H1 (cell line): ENCODE results near the gene SPIRE1. TPM values are rescaled to one million over a fixed set of nuclear protein-coding genes. Genes with fewer than 3 reads are reported as not detected.

Source experiments
- CTCF ChIA-PET: fragments of 300-600 bp; sonication (Branson Sonifier 250); formaldehyde crosslinking; loops from one replicate; lab custom pipeline; 2021; ENCODE audit not compliant: partially characterized antibody; lab: Charles Lee
- POLR2A ChIA-PET: fragments of 300-600 bp; sonication (Branson Sonifier 250); formaldehyde crosslinking; loops from one replicate; lab custom pipeline; 2021; ENCODE audit warnings: inconsistent platforms; ENCODE audit not compliant: partially characterized antibody; lab: Charles Lee
- DNase-seq, 2 experiments: peaks; one replicate each; pipeline versions ENCODE4 v3.0.0 to v3.0.0-alpha.2; 2010 to 2022; ENCODE audit warnings: low spot score in 2 of 2, low read depth in 1 of 2, mixed read lengths in 1 of 2
- FAIRE-seq: peaks from 2 replicates; lab custom pipeline; 2011; peaks lifted over from hg19 to GRCh38; lab: Jason Lieb, UNC
- H2AFZ ChIP-seq: 2 replicates; pipeline ENCODE4 v1.8.1; 2012; ENCODE audit warnings: low read length, inconsistent platforms
- H2AK5ac ChIP-seq: 2 replicates; pipeline ENCODE4 v1.6.1; 2013; ENCODE audit warnings: low read depth, low read length
- H2BK120ac ChIP-seq: replicated peaks from 2 replicates; pipeline ENCODE3; 2013; ENCODE audit warnings: low read depth, low read length, inconsistent platforms
- H2BK12ac ChIP-seq: 2 replicates; pipeline ENCODE4 v1.6.1; 2013; ENCODE audit warnings: low read depth, low read length
- H2BK15ac ChIP-seq: 2 replicates; pipeline ENCODE4 v1.6.1; 2013; ENCODE audit warnings: low read length
- H2BK20ac ChIP-seq: 2 replicates; pipeline ENCODE4 v1.6.1; 2013; ENCODE audit warnings: low read length
- H2BK5ac ChIP-seq: 2 replicates; pipeline ENCODE4 v1.6.1; 2013; ENCODE audit warnings: low read depth, low read length
- H3K14ac ChIP-seq: 2 replicates; pipeline ENCODE4 v1.6.1; 2013; ENCODE audit warnings: inconsistent platforms; ENCODE audit not compliant: insufficient read length
- H3K18ac ChIP-seq: 2 replicates; pipeline ENCODE4 v1.6.1; 2013; ENCODE audit warnings: low read length; ENCODE audit errors: extremely low read depth
- H3K23ac ChIP-seq: 2 replicates; pipeline ENCODE4 v1.6.1; 2013; ENCODE audit warnings: inconsistent platforms; ENCODE audit not compliant: insufficient read length
- H3K23me2 ChIP-seq: 2 replicates; pipeline ENCODE4 v1.6.1; 2013; ENCODE audit warnings: low read depth, low read length
- H3K27ac ChIP-seq: 2 replicates; pipeline ENCODE4 v1.6.1; 2011; ENCODE audit warnings: low read depth, low read length, inconsistent platforms
- H3K27me3 ChIP-seq, 4 experiments: replicated peaks in 1 of 4; 1 replicate in 1 of 4; 2 replicates in 3 of 4; pipeline versions ENCODE4 v1.6.1 to v1.8.1; 2011 to 2013; ENCODE audit warnings: low read length in 3 of 4, mild to moderate bottlenecking in 3 of 4, inconsistent platforms in 2 of 4, mixed read lengths in 2 of 4, moderate library complexity in 1 of 4; ENCODE audit not compliant: control insufficient read depth in 3 of 4, insufficient read depth in 3 of 4; ENCODE audit errors: extremely low read depth in 1 of 4
- H3K36me3 ChIP-seq, 4 experiments: 2 replicates each; pipeline versions ENCODE4 v1.6.1 to v1.8.1; 2011 to 2013; ENCODE audit warnings: mild to moderate bottlenecking in 4 of 4, low read length in 3 of 4, moderate library complexity in 2 of 4, control low read depth in 1 of 4, inconsistent platforms in 1 of 4; ENCODE audit not compliant: insufficient read depth in 4 of 4, control insufficient read depth in 2 of 4
- H3K4ac ChIP-seq: replicated peaks from 2 replicates; pipeline ENCODE3; 2013; ENCODE audit warnings: low read length, low read depth, mixed read lengths, inconsistent platforms; ENCODE audit not compliant: insufficient read length
- H3K4me1 ChIP-seq, 4 experiments: replicated peaks in 1 of 4; 1 replicate in 1 of 4; 2 replicates in 3 of 4; pipeline versions ENCODE4 v1.6.1 to v1.8.1; 2011 to 2013; ENCODE audit warnings: low read length in 3 of 4, inconsistent platforms in 2 of 4, mixed read lengths in 1 of 4; ENCODE audit not compliant: insufficient read depth in 4 of 4, control insufficient read depth in 3 of 4
- H3K4me2 ChIP-seq, 2 experiments: 2 replicates each; pipeline versions ENCODE4 v1.6.1 to v1.8.1; 2011 to 2013; ENCODE audit warnings: low read depth in 2 of 2, low read length in 2 of 2, control low read depth in 1 of 2, inconsistent platforms in 1 of 2, mild to moderate bottlenecking in 1 of 2; ENCODE audit not compliant: insufficient read depth in 1 of 2
- H3K4me3 ChIP-seq, 4 experiments: fragments of 200-600, 300-600 bp in 1 of 4; sonication (generic), shearing (Covaris generic), sonication (Bioruptor Twin) in 1 of 4; 2 replicates each; pipeline versions ENCODE4 v1.5.1 to v1.8.1; 2011 to 2016; ENCODE audit warnings: low read length in 4 of 4, low read depth in 3 of 4, control low read depth in 2 of 4, inconsistent platforms in 2 of 4, mild to moderate bottlenecking in 2 of 4, mixed read lengths in 1 of 4, moderate library complexity in 1 of 4; ENCODE audit not compliant: insufficient read depth in 2 of 4; ENCODE audit errors: extremely low read depth in 1 of 4
- H3K56ac ChIP-seq: replicated peaks from 2 replicates; pipeline ENCODE3; 2013; ENCODE audit warnings: low read depth, mild to moderate bottlenecking, mixed read lengths, low read length, inconsistent platforms; ENCODE audit not compliant: insufficient read length
- H3K79me1 ChIP-seq: 2 replicates; pipeline ENCODE4 v1.6.1; 2013; ENCODE audit warnings: low read depth, low read length, control low read depth
- H3K79me2 ChIP-seq, 2 experiments: 2 replicates each; pipeline versions ENCODE4 v1.6.1 to v1.8.1; 2012 to 2013; ENCODE audit warnings: low read length in 2 of 2, mild to moderate bottlenecking in 2 of 2, inconsistent platforms in 1 of 2; ENCODE audit not compliant: insufficient read depth in 2 of 2, control insufficient read depth in 1 of 2
- H3K9ac ChIP-seq, 4 experiments: replicated peaks in 1 of 4; 1 replicate in 1 of 4; 2 replicates in 3 of 4; pipeline versions ENCODE4 v1.6.1 to v1.8.1; 2011 to 2013; ENCODE audit warnings: low read depth in 3 of 4, low read length in 3 of 4, control low read depth in 2 of 4, mild to moderate bottlenecking in 2 of 4, moderate library complexity in 2 of 4, inconsistent platforms in 1 of 4; ENCODE audit errors: extremely low read depth in 1 of 4
- H3K9me3 ChIP-seq, 2 experiments: 2 replicates each; pipeline versions ENCODE4 v1.6.1 to v1.8.1; 2012 to 2013; ENCODE audit warnings: mild to moderate bottlenecking in 2 of 2, moderate library complexity in 2 of 2, control low read depth in 1 of 2, inconsistent platforms in 1 of 2, low read depth in 1 of 2, low read length in 1 of 2, mixed read lengths in 1 of 2; ENCODE audit not compliant: insufficient read depth in 2 of 2
- H4K20me1 ChIP-seq, 2 experiments: replicated peaks in 1 of 2; 2 replicates each; pipeline versions ENCODE3 to v1.8.1; 2011 to 2013; ENCODE audit warnings: inconsistent platforms in 2 of 2, low read length in 2 of 2, mild to moderate bottlenecking in 1 of 2; ENCODE audit not compliant: insufficient read depth in 2 of 2, control insufficient read depth in 1 of 2
- H4K5ac ChIP-seq: 2 replicates; pipeline ENCODE4 v1.6.1; 2013; ENCODE audit warnings: low read length, low read depth, mixed read lengths, inconsistent platforms; ENCODE audit not compliant: insufficient read length
- H4K8ac ChIP-seq: 2 replicates; pipeline ENCODE4 v1.8.0; 2013; ENCODE audit warnings: mild to moderate bottlenecking, moderate library complexity, low read length, inconsistent platforms; ENCODE audit not compliant: insufficient read depth; ENCODE audit errors: extremely low read depth
- H4K91ac ChIP-seq: replicated peaks from 2 replicates; pipeline ENCODE3; 2013; ENCODE audit warnings: low read length, mixed read lengths, inconsistent platforms; ENCODE audit not compliant: insufficient read length
- HDAC2 ChIP-seq, 2 experiments: fragments of 300-600 bp in 1 of 2; sonication (generic) in 1 of 2; IDR thresholded peaks; 2 replicates each; pipeline ENCODE4 v1.6.1; 2011 to 2012; ENCODE audit warnings: low read depth in 2 of 2, low read length in 2 of 2, mild to moderate bottlenecking in 2 of 2, moderate library complexity in 2 of 2, borderline replicate concordance in 1 of 2, inconsistent platforms in 1 of 2
- HDAC6 ChIP-seq: IDR thresholded peaks from one replicate; pipeline ENCODE4 v1.7.1; 2012; ENCODE audit warnings: low read depth, mild to moderate bottlenecking, inconsistent platforms, low read length, moderate library complexity
- JUN ChIP-seq: IDR thresholded peaks from 2 replicates; pipeline ENCODE4 v1.6.1; 2011; ENCODE audit warnings: low read depth, mild to moderate bottlenecking, improper control_type of control experiment, low read length
- JUND ChIP-seq: IDR thresholded peaks from 2 replicates; pipeline ENCODE4 v1.6.1; 2011; ENCODE audit warnings: mild to moderate bottlenecking, improper control_type of control experiment, low read length
- NANOG ChIP-seq: IDR thresholded peaks from 2 replicates; pipeline ENCODE4 v1.6.1; 2011; ENCODE audit warnings: low read length, low read depth, mild to moderate bottlenecking, inconsistent platforms; ENCODE audit not compliant: insufficient read depth, poor library complexity, severe bottlenecking
- NRF1 ChIP-seq: IDR thresholded peaks from 2 replicates; pipeline ENCODE4 v1.6.1; 2011; ENCODE audit warnings: mild to moderate bottlenecking, low read depth, low read length, improper control_type of control experiment
- POLR2AphosphoS5 ChIP-seq: IDR thresholded peaks from 2 replicates; pipeline ENCODE4 v1.6.1; 2011; ENCODE audit warnings: low read depth, low read length
- RFX5 ChIP-seq: IDR thresholded peaks from 2 replicates; pipeline ENCODE4 v1.6.1; 2011; ENCODE audit warnings: low read depth, low read length, improper control_type of control experiment, borderline replicate concordance
- SIN3A ChIP-seq, 2 experiments: IDR thresholded peaks in 1 of 2; conservative IDR thresholded peaks in 1 of 2; 2 replicates each; pipeline ENCODE4 v1.6.1; 2011 to 2012; ENCODE audit warnings: low read length in 2 of 2, improper control_type of control experiment in 1 of 2, low read depth in 1 of 2, mild to moderate bottlenecking in 1 of 2
- SP1 ChIP-seq: IDR thresholded peaks from 2 replicates; pipeline ENCODE4 v1.6.1; 2011; ENCODE audit warnings: low read depth, low read length
- SUZ12 ChIP-seq: fragments of 200-600 bp; sonication (generic); IDR thresholded peaks from 2 replicates; pipeline ENCODE4 v1.6.1; 2012; ENCODE audit warnings: mild to moderate bottlenecking, inconsistent platforms, low read length, moderate library complexity, mixed read lengths
- WGBS, 2 experiments: shearing (Covaris generic) in 1 of 2; methylation state at CpG; one replicate each; pipeline versions ENCODE4 v1.1.6 to v1.1.7; 2013 to 2015; ENCODE audit warnings: low lambda C conversion rate in 2 of 2, mixed read lengths in 2 of 2, inconsistent platforms in 1 of 2, low coverage in 1 of 2, missing lambda C conversion rate in 1 of 2; ENCODE audit not compliant: insufficient replicate concordance in 2 of 2, insufficient coverage in 1 of 2, insufficient read length in 1 of 2; ENCODE audit errors: extremely low coverage in 1 of 2, missing lambda C conversion rate in 1 of 2; 5-methylcytosine and 5-hydroxymethylcytosine counted together
- polyA plus RNA-seq, 7 experiments: library from polyadenylated mRNA; depleted of rRNA in 3 of 7; stranded (reverse) in 5 of 7; unstranded in 2 of 7; fragments of >200 nt in 5 of 7; fragments of 200-250 nt in 2 of 7; gene quantifications; 1 replicate in 5 of 7; 2 replicates in 1 of 7; 4 replicates in 1 of 7; pipeline versions ENCODE4 v1.2.1 to v1.2.3, GENCODE V29; 2011 to 2013; ENCODE audit warnings: missing spikeins in 2 of 7, mixed read lengths in 2 of 7
- total RNA-seq: library from RNA; stranded (reverse); fragmentation: NEBNext Ultra II Directional; extraction: Animal tissue kit (Norgen Biotek cat#: 25700); gene quantifications from 2 replicates; pipeline ENCODE4 v1.2.1, GENCODE V29; 2021

The SPIRE1 gene
- total and polyA plus RNA-seq, 2 of the 8 experiments (the other 6 are each of a cell fraction or from before 2014, with no cell fraction given): 6.0 to 21.5 TPM

DNA sequence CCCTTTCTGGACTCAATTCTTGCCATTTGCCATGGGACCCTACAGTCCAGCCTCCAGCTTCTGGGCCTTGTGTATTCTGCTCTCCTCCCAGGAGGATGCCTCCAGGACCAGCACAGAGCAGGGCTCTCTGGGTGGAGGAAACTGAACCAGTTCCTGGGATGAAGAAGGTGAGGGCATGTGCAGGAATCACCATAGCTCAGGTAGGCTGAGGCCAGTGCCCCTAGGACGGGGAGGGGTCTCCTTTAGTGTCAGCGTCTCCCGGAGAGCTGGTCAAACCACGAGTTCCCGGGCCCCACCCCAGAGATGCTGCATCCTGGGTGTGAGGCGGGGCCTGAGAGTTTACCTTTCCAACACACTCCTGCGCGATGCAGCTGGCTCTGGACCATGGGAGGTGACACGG lies 256.0 kb downstream of the SPIRE1 start:
- WGBS, 2 experiments: 83% methylated on average over 9 of the region's 9 CpGs; no CpG with 5 or more reads in 1 of the 2 experiments
- DNase-seq (no peak), FAIRE-seq (no peak)
- H2BK15ac ChIP-seq: no peak overlapping the region
- POLR2A ChIA-PET: interaction anchor here (0.7 to 0.9 kb wide), 2 partner anchors 18 to 25 kb away, joined by 3 read pairs; partner anchors contain the start of gene AFG3L2
- H3K23ac ChIP-seq: no peak overlapping the region
- no peak overlapping the region for H3K56ac ChIP-seq
- no peaks in the 10 kb centered on the region; the same call in 1 of the 2 replicates for H3K23me2 ChIP-seq
- no peak overlapping the region for H2BK120ac ChIP-seq
- H4K5ac ChIP-seq: no peak overlapping the region
- no peak overlapping the region for H3K14ac ChIP-seq
- H3K4ac ChIP-seq: no peak overlapping the region
- H4K20me1 ChIP-seq: no peaks in the 10 kb centered on the region
- TF ChIP-seq SP1 (no peak), NANOG (no peak), SIN3A (conservative IDR thresholded peaks at IDR 0.05 in 1 of 2, IDR thresholded peaks at IDR 0.05 in 1 of 2; ENCODE audit: low read depth in 1 of 2, low read length in 2 of 2) (no peak), RFX5 (no peak), JUND (no peak), HDAC6 (no peak), JUN (no peak), NRF1 (no peak), HDAC2 (IDR thresholded peaks at IDR 0.05; ENCODE audit: borderline replicate concordance in 1 of 2, low read depth in 2 of 2, low read length in 2 of 2) (no peak), POLR2AphosphoS5 (no peak), SUZ12 (no peak)
- no peak overlapping the region for H2AK5ac ChIP-seq
- H2AFZ ChIP-seq: no peak overlapping the region
- H3K36me3 ChIP-seq: no peaks in the 10 kb centered on the region
- H4K91ac ChIP-seq: no peak overlapping the region
- no peaks in the 10 kb centered on the region for H3K79me2 ChIP-seq
- peaks cover 0 to 15% (median 12%) of the 10 kb centered on the region in 4 experiments; a peak in 6 of 7 replicates for H3K27me3 ChIP-seq
- H3K18ac ChIP-seq: no peak overlapping the region
- no peak overlapping the region for H3K4me3 ChIP-seq
- no peak overlapping the region for H3K4me2 ChIP-seq
- no peak overlapping the region for H2BK5ac ChIP-seq
- no peaks in the 10 kb centered on the region for H3K9me3 ChIP-seq
- no peak overlapping the region for H2BK12ac ChIP-seq
- H3K79me1 ChIP-seq: no peaks in the 10 kb centered on the region
- no peak overlapping the region for H2BK20ac ChIP-seq
- H4K8ac ChIP-seq: no peak overlapping the region
- H3K4me1 ChIP-seq: no peaks in the 10 kb centered on the region; a peak in 1 of 7 replicates
- no peak overlapping the region for H3K9ac ChIP-seq
- H3K27ac ChIP-seq: no peak overlapping the region
- CTCF ChIA-PET: interaction anchor here (1.1 to 7.0 kb wide), 2 partner anchors 10 to 257 kb away, joined by 4 to 55 read pairs; no protein-coding TSS in a partner anchor
